Forelimb muscle (tissue), 1 donor: ENCODE results near the gene EVC2. TPM values are rescaled to one million over a fixed set of nuclear protein-coding genes. Genes with fewer than 3 reads are reported as not detected.
A peak's percentile ranks its signal among the peaks of the same experiment; 100 is the strongest.

ENCODE experiments used
- DNase-seq: peaks from one replicate; pipeline ENCODE4 v3.0.0-alpha.2; 2013; ENCODE audit warnings: low read depth
- polyA plus RNA-seq: library from polyadenylated mRNA; unstranded; fragments of 120-200 nt; gene quantifications from one replicate; pipeline ENCODE4 v1.2.1, GENCODE V29; 2013; ENCODE audit not compliant: insufficient read length

The EVC2 gene
- 4.3 TPM for polyA plus RNA-seq

- DNase-seq, result no peak
These were observed at the start of gene EVC2 for GRCh38 chr4:5708449-5709206. Gene EVC2 (minus strand): TSS chr4:5708559. CDS start chr4:5708513, 46 bp downstream.

GRCh38 chr4:5757954-5758353, 49.6 kb upstream of the EVC2 start:
- DNase-seq, result no peak

GRCh38 chr4:5757536-5757935, 49.2 kb upstream of the EVC2 start:
- DNase-seq, result no peak

GRCh38 chr4:5757091-5757490, 48.7 kb upstream of the EVC2 start:
- DNase-seq, result no peak

- DNase-seq, result no peak
These were observed 47.9 kb upstream of the EVC2 start for GRCh38 chr4:5756271-5756670.

- DNase-seq, result no peak
These were observed 47.3 kb upstream of the EVC2 start for GRCh38 chr4:5755679-5756078.

- no peak for DNase-seq
These were observed 46.8 kb upstream of the EVC2 start for GRCh38 chr4:5755161-5755560.

GRCh38 chr4:5754529-5754881, 46.1 kb upstream of the EVC2 start:
- DNase-seq, result no peak

- no peak for DNase-seq
These were observed 45.6 kb upstream of the EVC2 start for GRCh38 chr4:5753766-5754528.

- no peak for DNase-seq
These were observed 45.0 kb upstream of the EVC2 start for GRCh38 chr4:5753366-5753765.

GRCh38 chr4:5752376-5753184, 44.2 kb upstream of the EVC2 start:
- DNase-seq, result no peak

GRCh38 chr4:5751666-5752375, 43.5 kb upstream of the EVC2 start:
- DNase-seq, result no peak

- DNase-seq, result no peak
These were observed 42.7 kb upstream of the EVC2 start for GRCh38 chr4:5750946-5751665.

- no peak for DNase-seq
These were observed 41.9 kb upstream of the EVC2 start for GRCh38 chr4:5750052-5750945.

GRCh38 chr4:5749568-5749967, 41.2 kb upstream of the EVC2 start:
- no peak for DNase-seq

GRCh38 chr4:5747738-5748375, 39.5 kb upstream of the EVC2 start:
- peak; percentile 62 for DNase-seq

GRCh38 chr4:5746829-5747737, 38.7 kb upstream of the EVC2 start:
- DNase-seq, result no peak

- no peak for DNase-seq
These were observed 37.9 kb upstream of the EVC2 start for GRCh38 chr4:5746250-5746649.
